Nephron progenitor cell (in vitro differentiated cells): ENCODE results near the gene TRIAP1.

ENCODE experiments used
- DNase-seq: peaks from one replicate; pipeline ENCODE4 v3.0.0; 2021
- H3K27ac Mint-ChIP-seq: 2 replicates; pipeline ENCODE4 v1.8.0; 2021; ENCODE audit warnings: mild to moderate bottlenecking, moderate library complexity, mixed read lengths
- H3K27me3 Mint-ChIP-seq: 2 replicates; pipeline ENCODE4 v1.8.0; 2021; ENCODE audit warnings: mild to moderate bottlenecking, low read depth, mixed read lengths; ENCODE audit not compliant: poor library complexity
- H3K36me3 Mint-ChIP-seq: 2 replicates; pipeline ENCODE4 v1.8.0; 2021; ENCODE audit warnings: low read depth, mixed read lengths
- H3K4me1 Mint-ChIP-seq: 2 replicates; pipeline ENCODE4 v1.8.0; 2021; ENCODE audit warnings: mixed read lengths
- H3K4me3 Mint-ChIP-seq: 2 replicates; pipeline ENCODE4 v1.8.0; 2021; ENCODE audit warnings: mild to moderate bottlenecking, moderate library complexity, mixed read lengths
- H3K9me3 Mint-ChIP-seq: 2 replicates; pipeline ENCODE4 v1.8.0; 2021; ENCODE audit warnings: mild to moderate bottlenecking, moderate library complexity, mixed read lengths
- TF ChIP-seq, protein P1 (sequence below): fragments of 200-600 bp; sonication (generic); IDR thresholded peaks from 2 replicates; pipeline ENCODE4 v1.5.0; 2021; ENCODE audit warnings: antibody characterized with exemption

Gene TRIAP1

GRCh38 chr12:120416490-120417216 lies 29.5 kb downstream of the TRIAP1 start:
- no peaks in the 10 kb centered on the region for H3K9me3 Mint-ChIP-seq
- no peak for DNase-seq
- peak overlapping the region; percentile 22 for H3K27ac Mint-ChIP-seq
- no peak overlapping the region for H3K4me3 Mint-ChIP-seq
- no peaks in the 10 kb centered on the region for H3K36me3 Mint-ChIP-seq
- H3K27me3 Mint-ChIP-seq = peaks cover 12% of the 10 kb centered on the region
- TF ChIP-seq, protein P1, sequence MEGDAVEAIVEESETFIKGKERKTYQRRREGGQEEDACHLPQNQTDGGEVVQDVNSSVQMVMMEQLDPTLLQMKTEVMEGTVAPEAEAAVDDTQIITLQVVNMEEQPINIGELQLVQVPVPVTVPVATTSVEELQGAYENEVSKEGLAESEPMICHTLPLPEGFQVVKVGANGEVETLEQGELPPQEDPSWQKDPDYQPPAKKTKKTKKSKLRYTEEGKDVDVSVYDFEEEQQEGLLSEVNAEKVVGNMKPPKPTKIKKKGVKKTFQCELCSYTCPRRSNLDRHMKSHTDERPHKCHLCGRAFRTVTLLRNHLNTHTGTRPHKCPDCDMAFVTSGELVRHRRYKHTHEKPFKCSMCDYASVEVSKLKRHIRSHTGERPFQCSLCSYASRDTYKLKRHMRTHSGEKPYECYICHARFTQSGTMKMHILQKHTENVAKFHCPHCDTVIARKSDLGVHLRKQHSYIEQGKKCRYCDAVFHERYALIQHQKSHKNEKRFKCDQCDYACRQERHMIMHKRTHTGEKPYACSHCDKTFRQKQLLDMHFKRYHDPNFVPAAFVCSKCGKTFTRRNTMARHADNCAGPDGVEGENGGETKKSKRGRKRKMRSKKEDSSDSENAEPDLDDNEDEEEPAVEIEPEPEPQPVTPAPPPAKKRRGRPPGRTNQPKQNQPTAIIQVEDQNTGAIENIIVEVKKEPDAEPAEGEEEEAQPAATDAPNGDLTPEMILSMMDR = no peak
- peaks cover 25% of the 10 kb centered on the region for H3K4me1 Mint-ChIP-seq

DNA sequence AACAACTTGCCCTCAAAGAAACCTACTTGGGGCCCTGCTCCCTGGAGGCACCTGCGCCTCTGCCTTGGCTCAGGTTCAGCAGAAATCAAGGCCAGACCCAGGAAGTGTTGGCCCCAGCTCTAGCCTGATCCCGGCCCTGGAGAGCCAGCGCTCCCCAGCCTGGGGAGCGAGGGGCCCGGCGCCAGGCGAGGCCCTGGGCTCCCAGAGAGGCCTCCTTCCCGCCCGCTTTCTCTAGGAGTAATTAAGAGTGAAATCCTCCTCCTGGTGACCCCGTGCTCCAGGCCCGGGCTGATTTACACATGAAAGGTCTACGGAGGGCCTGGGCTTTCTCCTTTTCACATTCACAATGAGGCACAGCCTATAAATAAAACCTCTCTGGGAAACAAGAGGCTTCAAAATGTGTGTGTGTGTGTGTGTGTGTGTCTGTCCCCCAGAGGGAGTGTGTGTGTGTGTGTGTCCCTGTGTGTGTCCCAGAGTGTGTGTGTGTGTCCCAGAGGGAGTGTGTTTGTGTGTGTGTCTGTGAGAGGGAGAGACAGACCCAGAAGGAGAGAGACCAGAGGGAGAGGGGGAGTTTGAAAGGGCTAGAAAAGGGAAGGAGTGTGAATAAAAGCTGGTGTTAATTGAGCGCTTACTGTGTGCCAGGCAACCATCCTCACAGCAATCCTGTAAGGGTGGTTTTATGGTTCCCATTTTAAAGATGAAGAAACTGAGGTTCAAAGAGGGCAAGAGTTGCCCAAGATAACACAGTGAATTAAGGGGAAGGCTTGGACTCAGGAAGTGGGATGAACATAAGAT lies 32.1 kb downstream of the TRIAP1 start:
- peaks cover 11% of the 10 kb centered on the region for H3K27me3 Mint-ChIP-seq
- peak overlapping the region; percentile 96 for H3K27ac Mint-ChIP-seq
- no peaks in the 10 kb centered on the region for H3K9me3 Mint-ChIP-seq
- H3K36me3 Mint-ChIP-seq = no peaks in the 10 kb centered on the region
- DNase-seq = peak; percentile 67
- TF ChIP-seq, protein P1 = no peak
- no peak overlapping the region for H3K4me3 Mint-ChIP-seq
- H3K4me1 Mint-ChIP-seq = peaks cover 23% of the 10 kb centered on the region

- peak overlapping the region; percentile 94 for H3K27ac Mint-ChIP-seq
- peaks cover 11% of the 10 kb centered on the region for H3K27me3 Mint-ChIP-seq
Observed at GRCh38 chr12:120412421-120412820, 33.8 kb downstream of the TRIAP1 start.

GRCh38 chr12:120408771-120409170 lies 37.4 kb downstream of the TRIAP1 start:
- Mint-ChIP-seq H3K4me1 (peaks cover 21% of the 10 kb centered on the region), H3K27ac (no peak overlapping the region), H3K36me3 (no peaks in the 10 kb centered on the region), H3K4me3 (no peak overlapping the region), H3K27me3 (peaks cover 7% of the 10 kb centered on the region), H3K9me3 (no peaks in the 10 kb centered on the region)
- TF ChIP-seq, protein P1 = no peak
- no peak for DNase-seq

More at GRCh38 chr12:120412421-120412820, 33.8 kb downstream of the TRIAP1 start:
- DNase-seq = no peak
- TF ChIP-seq, protein P1 = no peak
- H3K36me3 Mint-ChIP-seq = no peaks in the 10 kb centered on the region
- H3K9me3 Mint-ChIP-seq = no peaks in the 10 kb centered on the region
- H3K4me3 Mint-ChIP-seq = peak overlapping the region; percentile 5
- H3K4me1 Mint-ChIP-seq = peaks cover 23% of the 10 kb centered on the region

DNA sequence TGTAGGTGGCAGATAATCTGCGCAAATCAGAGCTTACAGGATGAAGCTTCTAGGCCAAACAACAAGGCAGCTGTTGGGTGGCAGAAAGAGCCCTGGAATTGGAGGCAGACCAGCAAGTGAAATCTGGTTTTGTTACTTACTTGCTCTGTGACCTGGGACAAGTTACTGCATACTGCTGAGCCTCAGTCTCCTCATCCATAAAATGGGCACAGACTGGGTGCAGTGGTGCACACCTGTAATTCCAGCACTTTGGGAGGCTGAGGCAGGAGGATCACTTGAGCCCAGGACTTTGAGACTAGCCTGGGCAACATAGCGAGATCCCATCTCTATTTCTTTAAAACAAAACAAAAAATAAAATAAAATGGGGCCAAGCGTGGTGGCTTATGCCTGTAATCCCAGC lies 39.6 kb downstream of the TRIAP1 start:
- peaks cover 3% of the 10 kb centered on the region for H3K27me3 Mint-ChIP-seq
- peak overlapping the region; percentile 57 for H3K27ac Mint-ChIP-seq
- H3K9me3 Mint-ChIP-seq = no peaks in the 10 kb centered on the region
- no peak for DNase-seq
- peaks cover 19% of the 10 kb centered on the region for H3K4me1 Mint-ChIP-seq
- no peak overlapping the region for H3K4me3 Mint-ChIP-seq
- H3K36me3 Mint-ChIP-seq = no peaks in the 10 kb centered on the region
- TF ChIP-seq, protein P1 = no peak
